Ammon's horn (tissue), 1 donor: Measurements from ENCODE around the gene RXRA.

ENCODE experiments used
- DNase-seq: peaks from one replicate; pipeline ENCODE4 v3.0.0-alpha.2; 2016; ENCODE audit warnings: low spot score

The RXRA gene

DNA sequence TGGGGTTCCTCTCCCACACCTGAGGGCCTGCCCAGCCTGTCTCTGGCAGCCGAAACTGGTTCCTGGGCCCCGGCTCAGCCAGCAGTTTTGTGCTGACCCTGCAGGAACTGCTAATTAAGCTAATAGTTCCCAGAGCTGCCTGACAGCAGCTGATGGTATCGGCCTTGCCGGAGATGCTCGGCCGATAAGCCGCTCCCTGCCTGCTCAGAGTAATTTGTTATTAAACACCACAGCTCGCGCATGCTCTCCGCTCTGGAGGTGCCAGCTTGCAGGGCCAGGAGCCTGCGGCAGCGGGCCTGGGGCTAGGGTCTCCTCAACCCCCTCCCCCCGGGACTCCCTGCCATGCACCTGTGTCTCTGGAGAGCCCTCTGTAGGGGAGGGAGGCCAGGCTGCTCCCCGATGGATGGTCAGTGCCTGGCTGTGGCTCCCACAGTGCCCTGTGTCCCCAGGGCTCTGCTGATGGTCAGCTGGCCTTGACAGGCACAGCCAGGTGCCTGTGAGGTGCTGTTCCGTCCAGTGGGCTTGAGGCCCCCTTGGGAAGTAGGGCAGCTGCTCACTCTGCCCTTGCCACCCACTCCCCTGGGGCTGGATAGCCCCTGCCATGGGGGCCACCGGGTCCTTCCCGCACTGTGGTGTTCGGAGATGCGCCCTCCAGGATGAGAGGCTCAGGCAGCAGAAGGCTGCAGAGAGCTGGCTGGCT is 41.7 kb downstream of the RXRA start:
- DNase-seq = no peak

- no peak for DNase-seq
Observed at GRCh38 chr9:134368571-134368970, 42.3 kb downstream of the RXRA start.

GRCh38 chr9:134369416-134370212 is 43.4 kb downstream of the RXRA start:
- no peak for DNase-seq

DNA sequence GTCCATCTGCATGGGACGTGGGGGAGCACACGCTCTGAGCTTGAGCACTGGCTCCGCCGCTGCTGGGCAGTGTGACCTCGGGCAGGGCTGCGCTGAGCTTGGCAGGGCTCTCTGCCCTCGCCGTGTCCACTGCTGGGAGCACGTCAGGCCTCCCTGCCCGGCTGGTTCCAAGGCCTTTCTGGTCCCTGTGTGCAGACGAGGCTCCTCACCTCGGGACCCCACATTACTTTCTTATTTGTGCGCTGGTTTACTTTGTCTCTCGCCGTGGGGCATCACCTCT is 43.9 kb downstream of the RXRA start:
- no peak for DNase-seq

DNA sequence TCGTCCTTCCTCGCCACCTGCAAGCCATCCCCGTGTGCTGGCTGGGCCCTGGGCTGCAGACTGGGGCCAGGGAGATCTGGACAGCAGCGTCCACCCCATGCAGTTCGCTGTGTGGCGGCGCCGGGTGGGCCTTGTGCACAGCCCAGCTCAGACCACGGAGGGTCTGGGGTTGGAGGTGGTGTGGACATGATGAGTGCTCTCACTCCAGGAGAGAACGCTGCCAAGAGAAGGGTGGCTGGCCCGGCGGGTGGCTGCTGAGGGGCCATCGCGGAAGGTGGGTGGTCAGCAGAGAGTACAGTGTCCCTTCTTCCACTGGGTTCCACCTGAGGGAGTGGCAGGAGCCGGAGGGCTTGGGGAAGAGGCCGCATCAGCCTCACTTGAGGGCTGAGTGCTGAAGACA is 44.4 kb downstream of the RXRA start:
- DNase-seq = no peak

DNA sequence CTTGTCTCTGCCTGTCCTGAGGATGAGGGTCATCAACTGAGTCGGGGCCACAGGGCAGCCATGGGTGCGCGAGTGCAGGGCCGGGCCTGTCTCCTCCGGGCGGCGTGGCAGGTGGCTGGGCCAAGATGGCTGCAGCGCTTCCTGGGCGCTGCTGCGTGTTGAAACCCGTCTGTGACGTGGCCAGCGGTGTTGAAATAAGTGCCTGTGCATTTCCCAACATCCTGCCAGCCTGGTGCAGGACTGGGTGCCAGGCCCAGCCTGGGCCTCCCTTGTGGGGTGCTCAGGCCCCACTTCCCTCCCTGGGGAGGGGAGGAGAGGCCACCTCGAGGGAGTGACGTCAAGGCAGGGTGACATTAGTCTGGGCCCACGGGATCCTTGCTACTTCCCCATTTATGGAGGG is 45.5 kb downstream of the RXRA start:
- DNase-seq = peak; percentile 71

GRCh38 chr9:134372581-134373267 is 46.5 kb downstream of the RXRA start:
- no peak for DNase-seq

DNA sequence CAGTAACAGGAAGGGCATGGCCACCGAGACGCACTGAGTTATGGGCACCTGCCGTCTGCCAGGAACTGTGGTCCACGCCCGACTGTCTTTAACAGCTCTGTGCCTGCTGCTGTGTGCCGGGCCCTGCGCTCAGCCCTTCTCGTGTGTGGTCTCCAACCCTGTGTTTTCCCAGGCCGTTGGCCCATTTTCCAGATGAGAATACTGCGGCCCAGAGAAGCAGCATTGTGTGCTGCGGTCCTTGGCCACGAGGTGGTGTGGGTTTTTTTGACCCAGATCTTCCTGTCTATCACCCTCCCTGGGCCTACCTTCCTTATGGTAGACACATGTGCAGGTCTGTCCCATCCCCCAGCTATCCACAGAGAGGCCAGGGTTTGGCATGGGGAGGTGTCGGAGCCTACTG is 47.0 kb downstream of the RXRA start:
- DNase-seq = no peak

- no peak for DNase-seq
Observed at GRCh38 chr9:134373953-134374300, 47.7 kb downstream of the RXRA start.

DNA sequence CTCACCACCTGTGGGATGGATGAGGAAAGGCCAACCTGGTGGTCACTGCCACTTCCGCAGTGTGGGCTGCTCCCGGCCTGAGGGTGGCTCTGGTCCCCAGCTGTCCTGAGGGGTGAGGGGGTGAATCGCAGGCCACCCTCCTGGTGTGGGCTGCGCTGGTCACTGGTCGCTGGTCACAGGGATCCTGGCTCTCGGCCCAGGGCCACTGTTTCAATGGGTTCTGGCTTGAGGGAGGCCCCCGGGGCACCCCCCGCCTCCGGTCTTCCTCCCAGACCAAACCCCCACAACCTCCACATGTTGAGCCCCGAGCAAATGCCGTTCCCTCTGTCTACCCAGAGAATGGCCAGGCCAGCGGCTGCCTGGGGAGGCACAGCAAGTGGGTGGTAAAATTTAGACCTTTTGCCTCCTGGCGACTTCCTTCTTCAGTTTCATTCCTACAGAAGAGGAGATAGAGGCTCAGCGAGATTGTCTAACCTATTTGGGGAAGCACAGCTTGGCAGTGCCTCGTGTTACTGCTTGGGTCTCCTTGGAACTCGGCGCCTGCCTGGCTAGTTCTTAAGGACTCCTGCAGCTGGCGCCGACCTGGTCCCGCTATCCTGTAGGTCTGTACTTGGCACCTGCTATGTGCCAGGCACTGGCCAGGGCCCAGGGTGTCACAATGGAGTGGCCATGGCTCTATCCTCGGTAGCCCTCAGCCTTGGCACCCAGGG is 48.2 kb downstream of the RXRA start:
- DNase-seq = peak; percentile 75

DNA sequence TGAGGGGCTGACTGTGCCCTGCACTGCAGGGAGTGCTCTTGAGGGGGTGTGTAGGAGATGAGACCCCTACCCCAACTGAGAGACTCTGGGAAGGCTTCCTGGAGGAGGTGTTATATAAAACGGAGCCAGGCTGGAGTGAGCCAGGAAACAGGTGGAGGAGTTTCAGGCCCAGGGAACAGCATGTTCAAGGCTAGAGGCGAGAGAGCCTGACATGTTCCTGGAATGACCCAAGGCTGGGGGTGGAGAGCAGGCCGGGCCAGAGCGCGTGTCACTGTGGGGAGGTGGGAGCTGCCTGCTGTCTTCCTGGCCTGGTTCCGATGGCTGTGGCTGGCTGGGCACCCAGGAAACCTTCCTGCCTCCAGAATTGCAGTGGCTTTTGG is 48.7 kb downstream of the RXRA start:
- DNase-seq = peak; percentile 26

GRCh38 chr9:134375430-134376385 is 49.5 kb downstream of the RXRA start:
- DNase-seq = peak; percentile 53

DNA sequence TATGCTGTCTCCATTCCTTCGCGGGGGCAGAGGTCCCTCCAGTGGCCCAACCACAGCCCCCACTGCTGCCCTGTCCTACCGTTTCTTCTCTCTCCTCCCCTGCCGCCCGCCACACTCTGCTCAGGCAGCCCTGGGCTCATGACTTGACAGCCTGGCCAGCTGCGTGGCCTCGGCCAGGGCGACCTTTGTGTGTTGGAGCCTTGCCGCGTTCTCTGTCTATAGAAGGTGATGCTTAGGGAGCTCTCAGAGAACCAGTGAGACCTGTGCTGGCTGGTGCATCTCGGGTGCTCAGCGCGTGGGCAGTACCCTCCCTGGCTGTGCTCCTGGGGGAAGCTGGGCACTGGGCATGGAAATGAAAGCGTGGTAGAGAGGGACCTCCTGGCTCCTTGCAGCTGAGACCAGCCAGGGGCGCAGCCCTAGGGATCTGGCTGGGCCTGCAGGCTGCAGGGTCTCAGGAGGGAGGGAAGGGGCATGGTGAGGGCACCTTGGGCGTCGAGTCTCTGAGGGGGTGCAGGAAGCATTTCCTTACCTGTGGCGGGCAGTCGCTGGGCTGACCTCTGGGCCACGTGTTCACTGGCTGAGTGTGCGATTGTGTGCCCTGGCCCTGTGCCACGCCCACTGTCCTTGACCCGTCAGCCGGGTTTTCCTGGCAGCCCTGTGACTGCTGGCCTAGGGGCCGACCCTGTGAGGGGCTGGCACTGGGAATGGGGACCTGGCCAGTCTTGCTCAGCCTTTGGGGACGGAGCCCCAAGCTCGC is 50.3 kb downstream of the RXRA start:
- DNase-seq = peak; percentile 27

GRCh38 chr9:134377143-134377484 is 50.9 kb downstream of the RXRA start:
- DNase-seq = no peak

DNA sequence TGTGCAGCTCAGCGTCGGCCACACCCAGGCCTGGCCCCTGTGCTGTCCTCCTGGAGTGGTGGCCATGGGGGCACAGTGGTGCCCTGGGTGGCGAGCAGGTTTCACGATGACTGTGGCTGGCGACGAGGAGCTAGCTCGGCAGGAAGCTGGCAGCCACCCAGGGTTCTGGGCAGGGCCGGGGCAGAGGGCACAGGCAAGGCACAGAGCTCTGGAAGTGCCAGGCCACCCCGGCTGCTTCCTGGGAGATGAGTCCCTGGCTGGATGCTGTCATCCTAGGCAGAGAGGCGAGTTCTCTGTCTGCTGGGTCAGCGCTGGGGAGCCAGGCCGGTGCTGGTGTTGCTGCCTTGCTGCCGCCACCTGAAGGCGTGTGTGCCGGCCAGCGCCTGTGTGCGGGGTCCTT is 51.7 kb downstream of the RXRA start:
- peak; percentile 40 for DNase-seq

DNA sequence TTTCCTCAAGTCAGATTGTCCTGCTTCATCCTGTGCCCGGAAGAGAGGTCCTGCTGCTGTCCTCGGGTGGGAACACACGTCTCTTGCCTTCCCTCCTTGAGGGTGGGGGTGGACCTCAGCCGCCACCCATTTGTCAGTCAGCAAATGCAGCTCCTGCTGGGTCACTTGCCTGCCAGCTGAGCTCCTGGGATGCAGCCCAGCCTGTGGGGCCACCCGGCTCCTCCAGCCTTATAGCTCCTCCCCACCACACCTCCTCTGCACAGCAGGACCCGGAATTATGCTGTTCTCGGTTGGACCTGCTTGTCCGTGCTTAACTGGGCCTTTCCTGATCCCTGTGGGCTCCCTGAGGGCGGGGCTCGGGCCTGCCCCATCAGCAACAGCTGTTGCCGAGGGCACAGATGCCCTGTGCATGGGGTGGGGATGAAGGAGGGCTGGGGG is 52.7 kb downstream of the RXRA start:
- DNase-seq = peak; percentile 57

DNA sequence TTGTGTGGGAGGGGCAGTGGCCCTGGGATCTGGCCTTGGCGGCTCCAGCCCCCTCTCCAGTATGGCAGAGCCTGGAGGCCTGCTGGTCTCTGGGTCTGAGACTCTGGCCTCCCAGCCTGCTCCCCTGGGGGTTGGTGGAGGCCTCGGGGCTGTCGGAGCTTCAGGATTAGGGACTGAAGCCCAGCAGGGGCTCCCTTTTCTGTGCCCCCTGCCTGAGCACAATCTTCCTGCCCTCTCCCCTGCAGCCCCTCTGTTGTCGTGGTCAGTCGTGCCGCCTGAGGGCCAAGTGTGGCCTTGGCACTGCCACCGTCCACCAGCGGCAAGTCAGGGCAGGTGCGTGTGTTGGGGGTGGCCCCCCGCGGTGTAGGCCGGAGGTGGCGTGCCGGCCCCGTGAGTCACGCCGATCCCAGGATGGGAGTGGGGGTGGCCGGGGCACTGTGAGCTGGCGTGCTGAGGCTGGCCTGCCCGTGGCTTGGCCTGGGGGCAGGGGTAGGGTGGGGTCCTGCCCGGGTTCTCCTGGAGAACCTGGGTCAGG is 53.6 kb downstream of the RXRA start:
- DNase-seq = no peak

DNA sequence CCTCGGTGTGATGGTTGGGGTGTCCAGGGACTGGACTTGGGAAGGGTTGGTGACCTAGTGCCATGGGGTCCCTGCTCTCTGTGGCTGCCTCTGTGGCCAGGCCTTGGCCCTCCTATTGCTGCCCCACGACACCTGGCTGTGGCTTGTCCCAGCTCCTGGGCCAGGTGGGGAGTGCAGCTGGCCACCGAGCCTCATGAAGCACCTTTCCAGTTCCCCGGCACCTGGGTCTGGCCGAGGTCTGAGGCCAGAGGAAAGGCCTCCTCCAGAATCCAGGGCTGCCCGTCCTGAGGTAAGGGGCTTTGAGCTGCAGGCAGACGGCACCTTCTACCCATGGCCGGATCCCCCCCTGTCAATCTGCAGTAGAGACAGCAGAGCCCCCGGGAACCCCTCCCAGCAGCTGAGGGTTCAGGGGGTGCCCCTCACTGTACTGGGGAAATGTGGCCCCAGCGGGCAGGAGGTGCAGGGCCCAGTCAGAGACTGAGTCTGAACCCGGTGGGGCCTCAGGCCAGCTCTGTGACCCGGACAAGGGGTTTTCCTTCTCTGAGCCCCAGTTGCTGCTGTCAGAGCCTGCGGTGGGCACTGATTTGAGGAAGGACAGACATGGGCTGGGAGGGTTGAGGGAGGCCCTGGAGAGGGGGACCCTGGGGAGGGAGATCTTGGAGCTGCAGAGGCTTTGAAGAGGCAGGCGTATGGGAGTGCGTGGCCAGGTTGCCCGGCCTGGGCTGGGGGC is 54.5 kb downstream of the RXRA start:
- DNase-seq = no peak

DNA sequence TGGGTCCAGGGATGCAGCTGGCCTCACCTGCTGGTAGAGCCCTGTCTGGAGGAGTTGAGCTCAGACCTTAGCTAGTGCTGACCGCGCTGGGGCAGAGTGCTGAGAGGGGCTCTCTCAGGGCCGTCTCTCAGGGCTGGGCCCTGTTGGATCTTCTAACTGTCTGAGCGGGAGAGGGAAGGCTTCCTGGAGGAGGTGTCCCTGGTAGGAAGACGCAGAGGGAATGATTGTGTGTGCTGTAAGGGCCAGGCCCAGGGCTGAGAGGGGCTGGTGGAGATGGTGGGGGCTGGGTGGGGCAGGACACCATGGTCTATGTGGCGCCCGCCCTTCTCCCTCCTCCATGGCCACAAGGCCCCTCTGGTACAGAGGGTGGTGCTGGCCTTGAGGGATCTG is 55.0 kb downstream of the RXRA start:
- DNase-seq = no peak
